Measurements from ENCODE around the gene SHCBP1. TPM values are rescaled to one million over a fixed set of nuclear protein-coding genes. Genes with fewer than 3 reads are reported as not detected.

Gene SHCBP1
- total RNA-seq, 1 donor from 2014 or later: 18.7 TPM

- H2AFZ ChIP-seq (replicated peaks): no peak overlapping the region
- no peak overlapping the region for H3K9ac ChIP-seq
- Mint-ChIP-seq H3K4me1 (peaks cover 2% of the 10 kb centered on the region), H3K36me3 (peaks cover 12% of the 10 kb centered on the region), H3K9me3 (no peaks in the 10 kb centered on the region), H3K27ac (no peak overlapping the region), H3K27me3 (ENCODE audit: insufficient read depth, low read depth) (peaks cover 6% of the 10 kb centered on the region), H3K4me3 (no peak overlapping the region)
- H3K27ac ChIP-seq: no peak overlapping the region
- no peaks in the 10 kb centered on the region for H3K4me1 ChIP-seq
- no peaks in the 10 kb centered on the region for H3K27me3 ChIP-seq
- H3K4me3 ChIP-seq: no peak overlapping the region
- H3K9me3 ChIP-seq (ENCODE audit: low read depth): no peaks in the 10 kb centered on the region
- DNase-seq (ENCODE audit: low spot score): no peak
- H3K79me2 ChIP-seq (ENCODE audit: low read depth): no peaks in the 10 kb centered on the region
- H3K36me3 ChIP-seq: no peaks in the 10 kb centered on the region
- H3F3A ChIP-seq (ENCODE audit: low read depth): no peaks in the 10 kb centered on the region
- no peak for TF ChIP-seq EZH2 (IDR thresholded peaks at IDR 0.05)
- no peak for TF ChIP-seq CTCF (IDR thresholded peaks at IDR 0.05)
- TF ChIP-seq EZH2phosphoT487 (IDR thresholded peaks at IDR 0.05): no peak
- no peak overlapping the region for H3K4me2 ChIP-seq
- H4K20me1 ChIP-seq (ENCODE audit: low read depth): no peaks in the 10 kb centered on the region
Observed at GRCh38 chr16:46651305-46651704, 30.1 kb upstream of the SHCBP1 start.

DNA sequence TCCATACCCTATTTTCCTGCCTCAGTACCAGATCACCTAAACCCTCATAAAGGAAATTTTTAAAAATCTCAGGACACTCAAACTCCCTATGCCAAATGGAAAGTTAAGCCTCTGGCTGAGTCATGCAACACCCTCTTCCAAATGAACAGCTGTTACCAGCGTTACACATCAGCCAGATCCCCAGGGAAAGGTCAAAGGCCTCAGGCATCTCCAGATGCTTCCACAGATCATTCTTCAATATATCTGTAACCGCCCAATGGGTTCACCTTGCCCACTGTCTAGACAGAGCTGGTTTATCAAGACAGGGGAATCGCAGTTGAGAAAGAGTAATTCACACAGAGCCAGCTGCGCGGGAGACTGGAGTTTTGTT is 29.1 kb upstream of the SHCBP1 start:
- no peaks in the 10 kb centered on the region for H3K79me2 ChIP-seq (ENCODE audit: low read depth)
- H3K4me1 Mint-ChIP-seq: peaks cover 2% of the 10 kb centered on the region
- H3K4me3 Mint-ChIP-seq: no peak overlapping the region
- no peaks in the 10 kb centered on the region for H3K9me3 Mint-ChIP-seq
- H3K9ac ChIP-seq: no peak overlapping the region
- no peaks in the 10 kb centered on the region for H3K9me3 ChIP-seq (ENCODE audit: low read depth)
- no peak overlapping the region for H3K4me2 ChIP-seq
- peaks cover 4% of the 10 kb centered on the region for H3K27me3 Mint-ChIP-seq (ENCODE audit: insufficient read depth, low read depth)
- H3K27ac Mint-ChIP-seq: no peak overlapping the region
- H3K27ac ChIP-seq: no peak overlapping the region
- H3F3A ChIP-seq (ENCODE audit: low read depth): no peaks in the 10 kb centered on the region
- no peaks in the 10 kb centered on the region for H3K36me3 ChIP-seq
- H4K20me1 ChIP-seq (ENCODE audit: low read depth): no peaks in the 10 kb centered on the region
- H3K4me3 ChIP-seq: no peak overlapping the region
- H3K27me3 ChIP-seq: no peaks in the 10 kb centered on the region
- H3K4me1 ChIP-seq: no peaks in the 10 kb centered on the region
- no peak overlapping the region for H2AFZ ChIP-seq (replicated peaks)
- TF ChIP-seq EZH2 (IDR thresholded peaks at IDR 0.05): no peak
- TF ChIP-seq EZH2phosphoT487 (IDR thresholded peaks at IDR 0.05): no peak
- no peak for TF ChIP-seq CTCF (IDR thresholded peaks at IDR 0.05)
- no peak for DNase-seq (ENCODE audit: low spot score)
- H3K36me3 Mint-ChIP-seq: peaks cover 4% of the 10 kb centered on the region

DNA sequence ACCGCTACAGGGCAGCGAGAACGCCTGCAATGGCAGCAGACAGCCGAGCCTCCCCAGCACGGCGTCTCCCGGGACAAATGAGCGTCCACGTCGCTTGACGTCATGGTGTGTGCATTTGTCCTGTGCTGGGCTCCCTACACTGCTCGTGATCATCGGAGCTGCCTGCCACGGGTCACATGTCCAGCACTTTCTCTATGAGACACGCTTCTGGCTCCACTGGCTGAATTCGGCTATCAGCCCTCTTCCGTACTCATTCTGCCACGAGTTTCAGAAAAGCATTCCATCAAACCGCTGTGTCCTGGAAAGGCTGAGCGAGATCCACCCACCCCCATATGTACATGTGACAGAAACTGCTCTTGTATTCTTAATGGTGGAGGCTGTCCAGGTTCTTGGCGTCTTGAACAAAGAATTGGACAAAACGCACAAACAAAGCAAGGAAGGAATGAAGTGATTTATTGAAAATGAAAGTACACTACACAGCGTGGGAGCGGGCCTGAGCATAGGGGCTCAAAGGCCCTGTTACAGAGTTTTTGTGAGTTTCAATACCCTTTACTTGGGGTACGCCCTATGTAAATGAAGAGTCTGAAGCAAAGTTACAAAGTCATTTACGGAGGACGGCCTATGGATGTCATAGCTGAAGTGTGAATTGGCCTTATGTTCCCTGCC is 28.5 kb upstream of the SHCBP1 start:
- H3K9ac ChIP-seq: no peak overlapping the region
- no peaks in the 10 kb centered on the region for H3K27me3 ChIP-seq
- Mint-ChIP-seq H3K27ac (no peak overlapping the region), H3K27me3 (ENCODE audit: insufficient read depth, low read depth) (peaks cover 4% of the 10 kb centered on the region), H3K36me3 (no peaks in the 10 kb centered on the region), H3K4me3 (no peak overlapping the region), H3K9me3 (peaks cover 4% of the 10 kb centered on the region), H3K4me1 (peaks cover 2% of the 10 kb centered on the region)
- H3K27ac ChIP-seq: no peak overlapping the region
- H3K36me3 ChIP-seq: no peaks in the 10 kb centered on the region
- H3K79me2 ChIP-seq (ENCODE audit: low read depth): no peaks in the 10 kb centered on the region
- H3K4me3 ChIP-seq: no peak overlapping the region
- no peak for DNase-seq (ENCODE audit: low spot score)
- H3F3A ChIP-seq (ENCODE audit: low read depth): no peaks in the 10 kb centered on the region
- H4K20me1 ChIP-seq (ENCODE audit: low read depth): no peaks in the 10 kb centered on the region
- no peak for TF ChIP-seq CTCF (IDR thresholded peaks at IDR 0.05)
- TF ChIP-seq EZH2 (IDR thresholded peaks at IDR 0.05): no peak
- TF ChIP-seq EZH2phosphoT487 (IDR thresholded peaks at IDR 0.05): no peak
- no peak overlapping the region for H3K4me2 ChIP-seq
- no peaks in the 10 kb centered on the region for H3K4me1 ChIP-seq
- H2AFZ ChIP-seq (replicated peaks): no peak overlapping the region
- H3K9me3 ChIP-seq (ENCODE audit: low read depth): no peaks in the 10 kb centered on the region
